WTC11 (cell line): Measurements from ENCODE around the gene PDZD2. TPM values are rescaled to one million over a fixed set of nuclear protein-coding genes. Genes with fewer than 3 reads are reported as not detected.

Experiments
- ATAC-seq: fragments of 200-7000 bp; cut with Tn5 transposase; 2 replicates; pipeline ENCODE4 v1.10.0; 2021; ENCODE audit warnings: mild to moderate bottlenecking, moderate library complexity
- CTCF ChIA-PET: fragments of 300-600 bp; sonication (Branson Sonifier 250); formaldehyde crosslinking; loops from one replicate; lab custom pipeline; 2021; ENCODE audit warnings: antibody characterized with exemption; lab: Charles Lee
- POLR2A ChIA-PET: fragments of 350-600 bp; sonication (Branson Sonifier 250); formaldehyde crosslinking; loops from one replicate; lab custom pipeline; 2021; ENCODE audit warnings: antibody characterized with exemption; lab: Charles Lee
- DNase-seq: peaks from one replicate; pipeline ENCODE4 v3.0.0; 2021; ENCODE audit warnings: low spot score
- H3K27ac Mint-ChIP-seq: 2 replicates; pipeline ENCODE4 v1.8.0; 2021; ENCODE audit warnings: mixed read lengths
- H3K27me3 Mint-ChIP-seq: 2 replicates; pipeline ENCODE4 v1.8.0; 2021; ENCODE audit warnings: low read depth, mild to moderate bottlenecking, moderate library complexity, mixed read lengths
- H3K36me3 Mint-ChIP-seq: 2 replicates; pipeline ENCODE4 v1.8.0; 2021; ENCODE audit warnings: mixed read lengths
- H3K4me1 Mint-ChIP-seq: 2 replicates; pipeline ENCODE4 v1.8.0; 2022; ENCODE audit warnings: mixed read lengths
- H3K4me3 Mint-ChIP-seq: 2 replicates; pipeline ENCODE4 v1.8.0; 2021; ENCODE audit warnings: mild to moderate bottlenecking, moderate library complexity, mixed read lengths
- H3K9me3 Mint-ChIP-seq: 2 replicates; pipeline ENCODE4 v1.8.0; 2021; ENCODE audit warnings: mixed read lengths
- CREB1 ChIP-seq: sonication (generic); formaldehyde crosslinking; IDR thresholded peaks from 2 replicates; pipeline ENCODE4 v1.8.0; 2023; ENCODE audit warnings: mild to moderate bottlenecking, missing genetic modification reagents
- ESRRA ChIP-seq: sonication (generic); formaldehyde crosslinking; IDR thresholded peaks from 2 replicates; pipeline ENCODE4 v1.8.1; 2022; ENCODE audit warnings: mild to moderate bottlenecking, missing genetic modification reagents, borderline replicate concordance
- FOXJ3 ChIP-seq: sonication (generic); formaldehyde crosslinking; IDR thresholded peaks from 2 replicates; pipeline ENCODE4 v1.9.0; 2021; ENCODE audit warnings: missing genetic modification reagents, mild to moderate bottlenecking, borderline replicate concordance
- FOXK1 ChIP-seq: sonication (generic); formaldehyde crosslinking; IDR thresholded peaks from 2 replicates; pipeline ENCODE4 v1.8.0; 2022; ENCODE audit warnings: mild to moderate bottlenecking, moderate library complexity, missing genetic modification reagents
- GRHL2 ChIP-seq: fragments of 250-450 bp; sonication (Bioruptor Pico); IDR thresholded peaks from 2 replicates; pipeline ENCODE4 v1.8.0; 2022; ENCODE audit warnings: mild to moderate bottlenecking, moderate library complexity; ENCODE audit not compliant: insufficient replicate concordance, severe bottlenecking
- IRF2 ChIP-seq: sonication (generic); formaldehyde crosslinking; IDR thresholded peaks from 2 replicates; pipeline ENCODE4 v1.8.0; 2022; ENCODE audit warnings: low read depth, missing genetic modification reagents, borderline replicate concordance
- JUN ChIP-seq: sonication (generic); formaldehyde crosslinking; IDR thresholded peaks from 2 replicates; pipeline ENCODE4 v1.8.0; 2023; ENCODE audit warnings: mild to moderate bottlenecking, missing genetic modification reagents
- MLX ChIP-seq: sonication (generic); formaldehyde crosslinking; IDR thresholded peaks from 2 replicates; pipeline ENCODE4 v1.8.1; 2023; ENCODE audit warnings: mild to moderate bottlenecking, missing genetic modification reagents, moderate library complexity
- MYBL2 ChIP-seq: sonication (generic); formaldehyde crosslinking; IDR thresholded peaks from 2 replicates; pipeline ENCODE4 v1.8.1; 2023; ENCODE audit warnings: mild to moderate bottlenecking, moderate library complexity, missing genetic modification reagents
- NFATC4 ChIP-seq: fragments of 250-450 bp; sonication (Bioruptor Pico); IDR thresholded peaks from 2 replicates; pipeline ENCODE4 v1.9.0; 2021; ENCODE audit warnings: mild to moderate bottlenecking
- PRRX2 ChIP-seq: fragments of 250-450 bp; sonication (Bioruptor Pico); IDR thresholded peaks from 2 replicates; pipeline ENCODE4 v1.8.0; 2021; ENCODE audit warnings: mild to moderate bottlenecking
- SOX15 ChIP-seq: fragments of 250-450 bp; sonication (Bioruptor Pico); IDR thresholded peaks from 2 replicates; pipeline ENCODE4 v1.9.0; 2021; ENCODE audit warnings: mild to moderate bottlenecking
- TEAD1 ChIP-seq: sonication (generic); formaldehyde crosslinking; IDR thresholded peaks from 2 replicates; pipeline ENCODE4 v1.8.0; 2022; ENCODE audit warnings: mild to moderate bottlenecking, missing genetic modification reagents
- TEAD4 ChIP-seq: sonication (generic); formaldehyde crosslinking; IDR thresholded peaks from 2 replicates; pipeline ENCODE4 v1.8.0; 2022; ENCODE audit warnings: mild to moderate bottlenecking, missing genetic modification reagents
- TP53 ChIP-seq: sonication (generic); formaldehyde crosslinking; IDR thresholded peaks from 2 replicates; pipeline ENCODE4 v1.8.1; 2023; ENCODE audit warnings: mild to moderate bottlenecking, missing genetic modification reagents
- ZBTB21 ChIP-seq: sonication (generic); formaldehyde crosslinking; IDR thresholded peaks from 2 replicates; pipeline ENCODE4 v1.8.1; 2023; ENCODE audit warnings: mild to moderate bottlenecking, missing genetic modification reagents, borderline replicate concordance
- ZNF138 ChIP-seq: sonication (generic); formaldehyde crosslinking; conservative IDR thresholded peaks from 2 replicates; pipeline ENCODE4 v1.8.1; 2022; ENCODE audit warnings: mild to moderate bottlenecking, moderate library complexity, missing genetic modification reagents
- ZNF232 ChIP-seq: sonication (generic); formaldehyde crosslinking; IDR thresholded peaks from 2 replicates; pipeline ENCODE4 v1.8.0; 2022; ENCODE audit warnings: mild to moderate bottlenecking, missing genetic modification reagents
- ZNF512 ChIP-seq: sonication (generic); formaldehyde crosslinking; IDR thresholded peaks from 2 replicates; pipeline ENCODE4 v1.8.1; 2022; ENCODE audit warnings: missing genetic modification reagents, borderline replicate concordance
- ZNF671 ChIP-seq: fragments of 250-450 bp; sonication (Bioruptor Pico); IDR thresholded peaks from 2 replicates; pipeline ENCODE4 v1.8.0; 2021; ENCODE audit warnings: mild to moderate bottlenecking
- total RNA-seq: library from RNA; stranded (reverse); gene quantifications from 3 replicates; pipeline ENCODE4 v1.2.3, GENCODE V29; 2021
- TF ChIP-seq, protein P1 (sequence below): fragments of 250-450 bp; sonication (Bioruptor Pico); conservative IDR thresholded peaks from 2 replicates; pipeline ENCODE4 v1.9.0; 2021; ENCODE audit warnings: mild to moderate bottlenecking
- TF ChIP-seq, protein P2 (sequence below): sonication (generic); formaldehyde crosslinking; conservative IDR thresholded peaks from 2 replicates; pipeline ENCODE4 v1.8.1; 2022; ENCODE audit warnings: mild to moderate bottlenecking, missing genetic modification reagents

Gene PDZD2
- total RNA-seq, 1 experiment from 2014 or later: 11.4 TPM

- TF ChIP-seq, protein P1, sequence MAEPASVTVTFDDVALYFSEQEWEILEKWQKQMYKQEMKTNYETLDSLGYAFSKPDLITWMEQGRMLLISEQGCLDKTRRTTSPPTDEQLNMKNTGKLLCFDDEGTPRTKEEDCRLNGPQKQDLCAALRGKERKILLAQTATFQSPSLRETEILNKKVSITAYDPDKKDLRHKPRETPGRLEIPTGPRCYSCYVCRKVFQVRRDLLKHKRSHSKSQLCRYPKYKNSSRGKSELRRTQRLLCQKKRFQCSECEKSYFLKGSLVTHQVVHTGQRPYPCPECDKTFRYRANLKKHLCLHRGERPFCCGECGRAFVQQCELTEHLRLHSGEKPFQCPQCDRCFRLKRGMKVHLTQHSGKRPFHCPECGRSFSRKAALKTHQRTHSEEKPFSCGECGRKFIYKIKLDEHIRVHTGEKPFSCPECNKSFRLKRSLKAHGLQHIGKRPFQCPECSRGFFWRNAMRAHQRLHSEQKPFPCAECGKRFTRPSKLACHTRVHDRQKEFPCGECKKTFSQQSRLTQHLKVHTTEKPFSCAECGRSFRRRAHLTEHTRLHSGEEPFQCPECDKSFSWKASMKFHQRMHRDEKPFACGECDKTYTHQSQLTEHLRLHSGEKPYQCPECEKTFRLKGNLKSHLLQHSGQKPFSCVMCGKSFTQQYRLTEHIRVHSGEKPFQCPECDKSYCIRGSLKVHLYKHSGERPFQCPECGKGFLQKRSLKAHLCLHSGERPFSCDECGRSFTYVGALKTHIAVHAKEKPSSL (CRISPR knock-in tag): no peak
- TF ChIP-seq TEAD4 (CRISPR knock-in tag): no peak
- no peak for TF ChIP-seq ZNF512
- no peak for TF ChIP-seq TEAD1
- TF ChIP-seq SOX15 (CRISPR knock-in tag): no peak
- TF ChIP-seq ZBTB21 (CRISPR knock-in tag): no peak
- TF ChIP-seq, protein P2, sequence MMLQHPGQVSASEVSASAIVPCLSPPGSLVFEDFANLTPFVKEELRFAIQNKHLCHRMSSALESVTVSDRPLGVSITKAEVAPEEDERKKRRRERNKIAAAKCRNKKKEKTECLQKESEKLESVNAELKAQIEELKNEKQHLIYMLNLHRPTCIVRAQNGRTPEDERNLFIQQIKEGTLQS (CRISPR knock-in tag): no peak
- TF ChIP-seq FOXJ3 (CRISPR knock-in tag): no peak
- TF ChIP-seq MYBL2 (CRISPR knock-in tag): no peak
Measured at GRCh38 chr5:31678180-31678579, 39.2 kb downstream of the PDZD2 start (continued).

DNA sequence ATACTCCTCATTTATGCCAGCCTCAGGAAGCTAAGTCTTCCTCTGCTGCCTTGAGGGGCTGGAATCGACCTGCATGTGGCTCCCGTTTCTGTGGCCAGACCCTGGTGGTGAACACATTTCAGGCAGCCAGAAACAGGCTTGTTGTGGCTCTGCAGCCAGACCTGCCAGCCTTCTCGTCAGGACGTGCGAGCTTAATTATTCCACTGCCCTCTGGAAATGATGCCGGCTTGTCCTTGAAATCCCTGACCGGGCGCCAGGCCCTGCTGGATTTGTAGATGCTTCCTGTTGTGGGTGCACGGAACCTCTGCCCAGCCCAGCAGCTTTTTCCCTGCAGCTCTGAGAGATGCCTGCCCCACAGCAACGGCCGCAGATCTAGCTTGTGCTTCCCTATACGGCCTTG lies 41.6 kb downstream of the PDZD2 start:
- H3K36me3 Mint-ChIP-seq: no peaks in the 10 kb centered on the region
- TF ChIP-seq SOX15 (CRISPR knock-in tag) (no peak), GRHL2 (CRISPR knock-in tag) (no peak), IRF2 (no peak), ESRRA (no peak), TP53 (CRISPR knock-in tag) (no peak), ZNF138 (CRISPR knock-in tag) (no peak), MLX (no peak), JUN (CRISPR knock-in tag) (no peak), CREB1 (no peak), ZNF512 (no peak)
- ATAC-seq: peak; percentile 57; the same call in 1 of the 2 replicates
- ChIA-PET POLR2A (no interaction called here), CTCF (interaction anchor here (1.9 kb wide), 1 partner anchor 15 kb away, joined by 4 read pairs; no protein-coding TSS in a partner anchor)
- no peak overlapping the region for H3K4me3 Mint-ChIP-seq
- H3K4me1 Mint-ChIP-seq: peaks cover 30% of the 10 kb centered on the region
- DNase-seq: no peak
- H3K27ac Mint-ChIP-seq: no peak overlapping the region
- H3K27me3 Mint-ChIP-seq: no peaks in the 10 kb centered on the region
- H3K9me3 Mint-ChIP-seq: no peaks in the 10 kb centered on the region

- Mint-ChIP-seq H3K9me3 (no peaks in the 10 kb centered on the region), H3K27ac (no peak overlapping the region), H3K4me3 (no peak overlapping the region), H3K4me1 (peaks cover 30% of the 10 kb centered on the region), H3K27me3 (no peaks in the 10 kb centered on the region), H3K36me3 (no peaks in the 10 kb centered on the region)
- CTCF ChIA-PET: interaction anchor here (0.7 to 2.4 kb wide), 7 partner anchors 10 to 395 kb away, joined by 3 to 11 read pairs (median 4); partner anchors contain the start of gene PDZD2
- POLR2A ChIA-PET: no interaction called here
- TF ChIP-seq PRRX2 (CRISPR knock-in tag) (no peak), FOXK1 (no peak), JUN (CRISPR knock-in tag) (no peak), NFATC4 (CRISPR knock-in tag) (no peak), ZNF232 (CRISPR knock-in tag) (no peak), ZNF671 (CRISPR knock-in tag) (no peak)
- ATAC-seq: peak; percentile 46; the same call in 1 of the 2 replicates
- DNase-seq: no peak
Measured at GRCh38 chr5:31682025-31682424, 43.1 kb downstream of the PDZD2 start.
